H9 (cell line): ENCODE data around the gene ZNF784. TPM values are rescaled to one million over a fixed set of nuclear protein-coding genes. Genes with fewer than 3 reads are reported as not detected.

Experiments
- DNase-seq: peaks from one replicate; pipeline ENCODE4 v3.0.0-alpha.2; 2017
- H2AFZ ChIP-seq: one replicate; pipeline ENCODE4 v1.6.1; 2013; ENCODE audit warnings: mild to moderate bottlenecking, low read length, control low read depth, moderate library complexity
- H2AK5ac ChIP-seq: 2 replicates; pipeline ENCODE4 v1.6.1; 2013; ENCODE audit warnings: low read length, control low read depth, mixed read lengths; ENCODE audit not compliant: insufficient read length
- H2BK120ac ChIP-seq: one replicate; pipeline ENCODE4 v1.6.1; 2013; ENCODE audit warnings: low read depth, mild to moderate bottlenecking, low read length, control low read depth, inconsistent platforms; ENCODE audit not compliant: poor library complexity, severe bottlenecking
- H2BK12ac ChIP-seq: 2 replicates; pipeline ENCODE4 v1.6.1; 2013; ENCODE audit warnings: low read length, control low read depth, mixed read lengths, low read depth; ENCODE audit not compliant: insufficient read length
- H2BK15ac ChIP-seq: 2 replicates; pipeline ENCODE4 v1.6.1; 2013; ENCODE audit warnings: low read depth, low read length, control low read depth
- H2BK20ac ChIP-seq: one replicate; pipeline ENCODE4 v1.6.1; 2013; ENCODE audit warnings: low read depth, mild to moderate bottlenecking, low read length, control low read depth, inconsistent platforms; ENCODE audit not compliant: poor library complexity, severe bottlenecking
- H2BK5ac ChIP-seq: 2 replicates; pipeline ENCODE4 v1.6.1; 2013; ENCODE audit warnings: low read length, control low read depth, mixed read lengths; ENCODE audit not compliant: insufficient read length
- H3K14ac ChIP-seq: 2 replicates; pipeline ENCODE4 v1.6.1; 2013; ENCODE audit warnings: low read length, control low read depth; ENCODE audit not compliant: insufficient read depth
- H3K18ac ChIP-seq: 2 replicates; pipeline ENCODE4 v1.6.1; 2013; ENCODE audit warnings: low read depth, mild to moderate bottlenecking, mixed read lengths, low read length, control low read depth; ENCODE audit not compliant: insufficient read length
- H3K23ac ChIP-seq: 2 replicates; pipeline ENCODE4 v1.6.1; 2013; ENCODE audit warnings: low read length, control low read depth, mixed read lengths, low read depth; ENCODE audit not compliant: insufficient read length
- H3K23me2 ChIP-seq: 2 replicates; pipeline ENCODE4 v1.6.1; 2013; ENCODE audit warnings: low read depth, mild to moderate bottlenecking, mixed read lengths, low read length, control low read depth; ENCODE audit not compliant: insufficient read length, poor library complexity, severe bottlenecking
- H3K27ac ChIP-seq: 2 replicates; pipeline ENCODE4 v1.5.1; 2013; ENCODE audit warnings: low read length, control low read depth, mixed read lengths, low read depth; ENCODE audit not compliant: insufficient read length
- H3K27me3 ChIP-seq: 2 replicates; pipeline ENCODE4 v1.6.1; 2013; ENCODE audit warnings: low read length, control low read depth, inconsistent platforms; ENCODE audit not compliant: insufficient read depth
- H3K4ac ChIP-seq: 2 replicates; pipeline ENCODE4 v1.6.1; 2013; ENCODE audit warnings: low read depth, mild to moderate bottlenecking, control low read depth, inconsistent platforms, low read length, moderate library complexity
- H3K4me1 ChIP-seq: 2 replicates; pipeline ENCODE4 v1.6.1; 2013; ENCODE audit warnings: low read length, control low read depth, inconsistent platforms; ENCODE audit not compliant: insufficient read depth
- H3K4me2 ChIP-seq: 2 replicates; pipeline ENCODE4 v1.6.1; 2013; ENCODE audit warnings: low read length, control low read depth, mixed read lengths; ENCODE audit not compliant: insufficient read length, insufficient read depth
- H3K56ac ChIP-seq: 2 replicates; pipeline ENCODE4 v1.6.1; 2013; ENCODE audit warnings: low read depth, mild to moderate bottlenecking, mixed read lengths, low read length, control low read depth; ENCODE audit not compliant: insufficient read length
- H3K79me1 ChIP-seq: 2 replicates; pipeline ENCODE4 v1.6.1; 2013; ENCODE audit warnings: low read depth, mild to moderate bottlenecking, moderate library complexity, low read length, control low read depth, inconsistent platforms; ENCODE audit not compliant: insufficient read depth, poor library complexity, severe bottlenecking
- H3K79me2 ChIP-seq: 2 replicates; pipeline ENCODE4 v1.6.1; 2013; ENCODE audit warnings: low read length, control low read depth, inconsistent platforms; ENCODE audit not compliant: insufficient read depth
- H3K9ac ChIP-seq: 2 replicates; pipeline ENCODE4 v1.6.1; 2013; ENCODE audit warnings: low read length, control low read depth, mixed read lengths; ENCODE audit not compliant: insufficient read length; ENCODE audit errors: extremely low read depth
- H3K9me3 ChIP-seq: one replicate; pipeline ENCODE4 v1.6.1; 2013; ENCODE audit warnings: low read depth, low read length, inconsistent platforms; ENCODE audit not compliant: control insufficient read depth
- H3T11ph ChIP-seq: one replicate; pipeline ENCODE4 v1.6.1; 2013; ENCODE audit warnings: mild to moderate bottlenecking, low read length, control low read depth, inconsistent platforms
- H4K20me1 ChIP-seq: one replicate; pipeline ENCODE4 v1.6.1; 2013; ENCODE audit not compliant: control insufficient read depth, insufficient read length, insufficient read depth
- H4K5ac ChIP-seq: 2 replicates; pipeline ENCODE4 v1.6.1; 2013; ENCODE audit warnings: low read depth, mild to moderate bottlenecking, mixed read lengths, low read length, control low read depth; ENCODE audit not compliant: insufficient read length
- H4K8ac ChIP-seq: replicated peaks from 2 replicates; pipeline ENCODE4 v1.6.1; 2013; ENCODE audit warnings: low read length, control low read depth, mixed read lengths, low read depth; ENCODE audit not compliant: insufficient read length
- H4K91ac ChIP-seq: 2 replicates; pipeline ENCODE4 v1.6.1; 2013; ENCODE audit warnings: low read depth, mild to moderate bottlenecking, moderate library complexity, mixed read lengths, low read length, control low read depth; ENCODE audit not compliant: insufficient read length
- H3K27ac Mint-ChIP-seq, 3 experiments: 2 replicates in 2 of 3; 3 replicates in 1 of 3; pipeline ENCODE4 v1.8.0; 2020 to 2021; ENCODE audit warnings: mixed read lengths in 3 of 3, mild to moderate bottlenecking in 1 of 3, moderate library complexity in 1 of 3
- H3K27me3 Mint-ChIP-seq: 2 replicates; pipeline ENCODE4 v1.8.0; 2021; ENCODE audit warnings: low read depth, mild to moderate bottlenecking, moderate library complexity, mixed read lengths
- H3K36me3 Mint-ChIP-seq, 3 experiments: 2 replicates in 2 of 3; 3 replicates in 1 of 3; pipeline ENCODE4 v1.8.0; 2020 to 2021; ENCODE audit warnings: low read depth in 3 of 3, mixed read lengths in 3 of 3; ENCODE audit not compliant: insufficient read depth in 1 of 3
- H3K4me1 Mint-ChIP-seq, 2 experiments: 2 replicates each; pipeline ENCODE4 v1.8.0; 2020; ENCODE audit warnings: mixed read lengths in 2 of 2
- H3K4me3 Mint-ChIP-seq, 2 experiments: 2 replicates in 1 of 2; 3 replicates in 1 of 2; pipeline ENCODE4 v1.8.0; 2020 to 2021; ENCODE audit warnings: mild to moderate bottlenecking in 2 of 2, mixed read lengths in 2 of 2, moderate library complexity in 1 of 2
- H3K9me3 Mint-ChIP-seq, 2 experiments: 2 replicates in 1 of 2; 3 replicates in 1 of 2; pipeline ENCODE4 v1.8.0; 2020; ENCODE audit warnings: mild to moderate bottlenecking in 2 of 2, mixed read lengths in 2 of 2, moderate library complexity in 1 of 2
- CTCF ChIP-seq: fragments of 200-600 bp; sonication (generic); conservative IDR thresholded peaks from 3 replicates; pipeline ENCODE4 v1.8.0; 2021; ENCODE audit warnings: antibody characterized with exemption, mild to moderate bottlenecking
- WGBS: extraction: QIAGEN DNeasy Blood & Tissue Kit; methylation state at CpG from one replicate; pipeline ENCODE4 v1.1.7; 2013; ENCODE audit warnings: missing lambda C conversion rate, low lambda C conversion rate, mixed read lengths; ENCODE audit not compliant: insufficient read length; ENCODE audit errors: extremely low coverage; 5-methylcytosine and 5-hydroxymethylcytosine counted together
- total RNA-seq: library from RNA; stranded (reverse); gene quantifications from 2 replicates; pipeline ENCODE4 v1.2.1, GENCODE V29; 2021

Gene ZNF784
- total RNA-seq, 1 experiment from 2014 or later = 10.7 TPM

DNA sequence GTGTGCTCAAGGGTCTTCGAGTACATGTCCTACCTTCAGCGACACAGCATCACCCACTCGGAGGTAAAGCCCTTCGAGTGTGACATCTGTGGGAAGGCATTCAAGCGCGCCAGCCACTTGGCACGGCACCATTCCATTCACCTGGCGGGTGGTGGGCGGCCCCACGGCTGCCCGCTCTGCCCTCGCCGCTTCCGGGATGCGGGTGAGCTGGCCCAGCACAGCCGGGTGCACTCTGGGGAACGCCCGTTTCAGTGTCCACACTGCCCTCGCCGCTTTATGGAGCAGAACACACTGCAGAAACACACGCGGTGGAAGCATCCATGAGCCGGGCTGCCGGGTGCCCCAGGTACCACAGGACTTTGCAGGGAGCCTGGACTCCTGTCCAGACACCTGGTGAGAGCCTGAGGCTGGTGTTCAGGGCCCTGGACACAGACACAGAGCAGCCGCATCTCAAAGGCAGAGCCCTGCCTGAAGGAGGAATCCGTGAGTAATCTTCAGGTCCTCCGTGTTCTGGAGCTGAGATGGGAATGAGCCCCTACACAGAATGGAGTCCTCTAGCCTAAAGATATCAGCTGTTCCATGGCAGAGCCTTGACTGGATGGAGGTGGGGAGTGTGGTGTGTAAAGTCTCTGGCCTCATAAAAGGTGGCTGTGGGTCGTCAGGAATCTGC lies 20.6 kb upstream of the ZNF784 start:
- H3T11ph ChIP-seq = no peak overlapping the region
- peaks cover 40% of the 10 kb centered on the region for H3K23me2 ChIP-seq
- H3K27ac ChIP-seq = no peak overlapping the region
- peaks cover 3% of the 10 kb centered on the region for H3K79me1 ChIP-seq
- H2AK5ac ChIP-seq = no peak overlapping the region
- H3K14ac ChIP-seq = no peak overlapping the region
- no peak overlapping the region for H4K5ac ChIP-seq
- H3K36me3 Mint-ChIP-seq = peaks cover 16 to 36% (median 27%) of the 10 kb centered on the region in 3 experiments
- H3K9me3 Mint-ChIP-seq = peaks cover 0 to 4% of the 10 kb centered on the region in 2 experiments; a peak in 2 of 5 replicates
- no peak overlapping the region for H3K9ac ChIP-seq
- peaks cover 3% of the 10 kb centered on the region; the same call in 1 of the 2 replicates for H3K27me3 Mint-ChIP-seq
- H3K4me1 ChIP-seq = no peaks in the 10 kb centered on the region
- no peak overlapping the region for H2BK5ac ChIP-seq
- H3K4me1 Mint-ChIP-seq = peaks cover 26 to 40% of the 10 kb centered on the region in 2 experiments
- H2BK20ac ChIP-seq = no peak overlapping the region
- H4K8ac ChIP-seq = no peak overlapping the region
- no CpG with 5 or more reads among the region's 28 CpGs for WGBS
- H3K18ac ChIP-seq = no peak overlapping the region
- no peak overlapping the region for H3K27ac Mint-ChIP-seq
- no peak overlapping the region for H4K91ac ChIP-seq
- no peak for DNase-seq
- no peak for TF ChIP-seq CTCF
- H2BK15ac ChIP-seq = no peak overlapping the region
- no peak overlapping the region for H2BK12ac ChIP-seq
- peaks cover 7% of the 10 kb centered on the region; the same call in 1 of the 2 replicates for H3K79me2 ChIP-seq
- no peak overlapping the region for H2BK120ac ChIP-seq
- no peak overlapping the region for H3K23ac ChIP-seq
- no peaks in the 10 kb centered on the region for H3K9me3 ChIP-seq
- no peaks in the 10 kb centered on the region for H3K27me3 ChIP-seq
- H3K56ac ChIP-seq = no peak overlapping the region
- no peak overlapping the region for H2AFZ ChIP-seq
- peak overlapping the region; percentile 73 for H3K4me2 ChIP-seq
- H3K4me3 Mint-ChIP-seq = peak overlapping the region; percentile 97
- H4K20me1 ChIP-seq = no peaks in the 10 kb centered on the region
- no peak overlapping the region for H3K4ac ChIP-seq
